ENCODE data around the gene BPHL.
A peak's percentile ranks its signal among the peaks of the same experiment; 100 is the strongest.
"Not testable (repeated sequence)": the region's sequence is repeated elsewhere in the genome, so short reads cannot be mapped to it uniquely, and the experiment has no call there.

BPHL gene

DNA sequence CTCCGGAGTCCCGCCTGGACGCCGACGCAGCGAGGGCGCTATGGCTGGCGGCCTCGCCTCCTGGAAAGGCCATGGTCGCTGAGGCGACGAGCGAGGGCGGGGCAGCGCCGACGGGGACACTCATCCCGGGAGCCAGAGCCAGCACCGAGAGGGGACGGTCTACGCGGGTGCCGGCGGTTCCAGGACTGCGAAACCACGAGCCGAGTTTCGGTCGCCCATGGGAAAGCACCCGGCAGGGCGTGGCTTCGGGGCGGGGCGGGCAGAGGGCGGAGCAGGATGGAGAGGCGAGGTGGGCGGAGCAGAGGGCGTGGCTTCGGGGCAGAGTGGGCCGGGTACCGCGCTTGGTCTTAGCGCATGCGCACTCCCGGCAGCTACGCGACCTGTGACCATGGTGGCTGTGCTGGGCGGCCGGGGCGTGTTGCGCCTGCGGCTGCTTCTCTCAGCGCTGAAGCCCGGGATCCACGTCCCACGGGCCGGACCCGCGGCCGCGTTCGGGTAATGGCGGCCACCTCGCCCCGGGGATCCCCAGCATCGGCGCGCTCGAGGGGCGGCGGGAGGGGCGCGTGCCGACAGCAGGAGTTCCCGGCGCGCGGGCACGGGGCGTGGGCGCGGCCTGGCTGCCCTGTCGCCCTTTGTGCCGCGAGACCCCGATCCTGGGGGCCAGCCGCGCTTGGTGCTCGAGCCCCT lies at the start of gene BPHL:
Gene BPHL (plus strand): TSS at position 359 of the 687 bp plus-strand sequence. CDS start 30 bp downstream, at position 389.
- DNase-seq = peak; percentile 91

DNA sequence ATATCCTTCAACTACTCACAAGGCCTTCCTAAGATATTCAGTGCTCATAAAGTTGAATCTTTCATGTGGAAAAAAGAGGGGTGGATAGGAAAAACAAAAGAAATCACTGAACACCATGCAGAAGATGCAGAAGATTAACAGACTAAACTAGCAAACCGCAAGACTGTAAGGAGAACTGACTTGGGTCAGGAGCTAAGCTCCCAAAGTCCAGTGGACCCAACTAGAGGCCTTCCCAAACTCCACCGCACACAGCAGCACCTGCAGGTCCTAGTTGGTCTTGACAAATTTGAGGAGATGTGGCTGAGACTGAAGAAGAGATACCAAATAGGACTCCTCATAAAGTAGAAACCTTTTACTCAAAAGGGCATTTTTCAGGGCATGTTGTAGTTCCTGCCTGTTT lies 46.9 kb upstream of the BPHL start:
- no peak for DNase-seq

DNA sequence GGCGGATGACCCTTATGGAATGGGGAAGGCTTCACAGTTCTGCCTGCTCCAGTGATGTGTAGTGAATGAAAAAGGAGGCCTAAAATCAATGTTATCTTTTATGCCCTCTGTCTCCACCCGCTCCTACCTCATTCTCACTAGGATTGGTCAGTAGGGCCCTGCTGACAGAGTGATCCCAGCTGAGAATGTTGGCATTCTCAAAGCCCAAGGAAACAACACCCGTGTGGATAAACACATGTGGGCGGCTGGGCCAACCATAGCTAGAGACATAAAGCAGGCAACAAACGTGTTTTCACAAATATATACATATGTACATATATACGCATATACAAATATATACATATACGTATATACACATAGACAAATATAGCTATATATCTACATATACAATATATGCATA lies 45.7 kb upstream of the BPHL start:
- DNase-seq = no peak

DNA sequence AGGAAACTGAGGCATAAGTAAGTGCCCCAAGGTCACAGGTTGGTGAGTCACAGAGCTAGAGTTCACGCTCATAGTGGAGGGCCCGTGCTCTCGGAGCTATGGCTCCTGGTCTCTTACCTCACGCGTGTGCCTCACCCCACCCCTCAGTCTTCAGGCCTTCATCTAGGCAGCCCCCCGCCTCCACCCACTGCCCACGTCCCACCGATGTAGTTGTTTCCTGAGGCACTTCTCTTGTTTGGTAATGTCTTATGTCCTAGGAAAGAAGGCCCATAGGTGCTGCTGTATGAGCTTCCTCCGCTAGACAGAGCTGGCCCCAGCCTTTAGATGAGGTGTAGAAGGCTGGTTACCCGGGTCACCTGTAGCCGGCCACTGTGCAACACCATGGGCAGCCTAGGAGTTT lies 45.1 kb upstream of the BPHL start:
- no peak for DNase-seq

DNA sequence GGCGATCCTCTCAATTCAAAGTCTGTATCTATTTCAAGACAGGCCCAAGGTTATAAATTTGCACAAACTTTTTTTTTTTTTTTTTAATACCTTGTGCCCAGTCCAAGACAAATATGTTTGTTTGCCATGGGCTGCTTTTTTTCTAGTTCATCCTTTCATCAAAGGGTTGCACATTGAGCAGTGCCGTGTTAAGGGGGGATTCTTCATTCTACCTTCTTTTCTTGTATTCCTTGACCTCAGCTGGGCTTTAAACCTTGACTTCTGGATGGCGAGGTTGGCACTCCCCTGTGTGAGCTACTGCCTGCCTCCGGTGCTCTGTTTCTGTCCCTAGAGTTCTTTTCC lies 42.8 kb upstream of the BPHL start:
- no peak for DNase-seq

DNA sequence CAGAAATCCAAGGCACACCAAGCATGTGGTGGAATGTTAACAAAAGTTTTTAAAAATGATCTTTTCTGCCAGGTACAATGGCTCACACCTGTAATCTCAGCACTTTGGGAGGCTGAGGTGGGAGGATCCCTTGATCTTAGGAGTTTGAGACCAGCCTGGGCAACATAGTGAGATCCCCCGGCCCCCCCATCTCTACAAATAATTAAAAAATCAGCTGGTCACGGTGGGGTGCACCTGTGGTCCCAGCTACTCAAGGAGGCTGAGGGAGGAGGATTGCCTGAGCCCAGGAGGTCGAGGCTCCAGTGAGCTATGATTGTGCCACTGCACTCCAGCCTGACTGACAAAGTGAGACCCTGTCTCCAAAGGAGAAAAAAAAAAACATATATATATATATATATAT lies 42.2 kb upstream of the BPHL start:
- no peak for DNase-seq

DNA sequence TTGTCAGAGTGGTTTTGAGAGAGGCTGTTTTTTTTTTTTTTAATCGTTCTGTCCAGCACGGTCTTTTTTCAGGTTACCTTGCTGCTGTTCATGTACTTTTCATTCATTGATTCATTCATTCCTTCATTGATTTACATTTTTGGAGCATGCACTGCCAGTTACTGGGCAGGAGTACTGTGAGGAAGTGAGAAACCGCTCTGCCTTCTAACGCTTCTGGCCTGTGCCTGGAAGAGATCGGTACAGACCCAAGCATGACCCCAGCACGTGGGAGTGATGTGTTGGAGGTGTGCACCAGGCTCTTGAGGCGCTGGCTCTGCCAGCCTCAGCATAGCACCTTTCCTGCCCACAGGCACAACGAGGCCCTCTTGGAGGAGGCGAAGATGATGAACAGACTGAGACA lies 41.1 kb upstream of the BPHL start:
- no peak for DNase-seq

DNA sequence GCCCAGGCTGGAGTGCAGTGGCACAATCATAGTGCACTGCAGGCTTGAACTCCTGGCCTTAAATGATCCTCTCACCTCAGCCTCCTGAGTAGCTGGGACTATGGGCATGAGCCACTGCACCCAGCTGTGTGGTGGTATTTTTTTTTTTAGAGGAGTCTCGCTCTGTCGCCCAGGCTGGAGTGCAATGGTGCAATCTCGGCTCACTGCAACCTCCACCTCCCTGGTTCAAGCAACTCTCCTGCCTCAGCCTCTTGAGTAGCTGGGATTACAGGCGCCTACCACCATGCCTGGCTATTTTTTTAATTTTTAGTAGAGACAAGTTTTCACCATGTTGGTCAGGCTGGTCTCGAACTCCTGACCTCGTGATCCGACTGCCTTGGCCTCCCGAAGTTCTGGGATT lies 39.6 kb upstream of the BPHL start:
- not testable (repeated sequence) for DNase-seq

DNA sequence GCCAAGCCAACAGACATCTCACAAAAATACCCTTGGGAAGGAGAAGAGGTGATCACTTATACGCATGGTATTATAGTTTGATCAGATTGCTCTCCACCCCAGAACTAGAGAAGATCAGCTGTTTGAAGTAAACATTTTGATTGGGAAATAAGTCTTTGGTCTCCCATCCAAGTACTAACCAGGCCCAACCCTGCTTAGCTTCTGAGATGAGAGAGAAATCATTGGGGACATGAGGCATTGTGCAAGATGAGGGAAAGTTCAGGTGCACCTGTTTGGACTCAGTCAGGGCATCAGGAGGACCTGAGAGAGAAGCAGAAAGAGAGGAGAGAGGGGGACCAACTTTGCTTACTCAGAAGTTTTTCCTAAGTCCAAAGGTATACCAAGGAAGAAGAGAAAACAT lies 38.8 kb upstream of the BPHL start:
- no peak for DNase-seq

DNA sequence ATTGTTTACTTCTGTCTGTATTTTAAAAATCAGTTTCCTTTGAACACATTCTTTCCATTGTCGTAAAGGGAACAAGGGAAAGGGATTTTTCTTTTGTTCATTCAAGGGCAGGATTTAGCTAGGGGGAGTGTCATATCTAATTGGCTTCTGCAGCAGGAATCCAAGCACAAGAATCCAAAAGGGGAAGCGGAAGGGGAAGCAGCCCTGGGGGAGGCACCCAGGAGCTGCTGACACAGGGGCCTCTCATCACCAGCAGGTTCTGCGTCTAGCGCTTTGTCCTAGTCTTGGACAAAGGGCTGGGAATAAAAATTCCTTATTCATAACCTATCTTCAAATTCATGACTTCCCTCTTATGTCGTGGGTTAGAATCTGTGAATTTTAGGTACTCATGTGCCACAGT lies 36.6 kb upstream of the BPHL start:
- no peak for DNase-seq

DNA sequence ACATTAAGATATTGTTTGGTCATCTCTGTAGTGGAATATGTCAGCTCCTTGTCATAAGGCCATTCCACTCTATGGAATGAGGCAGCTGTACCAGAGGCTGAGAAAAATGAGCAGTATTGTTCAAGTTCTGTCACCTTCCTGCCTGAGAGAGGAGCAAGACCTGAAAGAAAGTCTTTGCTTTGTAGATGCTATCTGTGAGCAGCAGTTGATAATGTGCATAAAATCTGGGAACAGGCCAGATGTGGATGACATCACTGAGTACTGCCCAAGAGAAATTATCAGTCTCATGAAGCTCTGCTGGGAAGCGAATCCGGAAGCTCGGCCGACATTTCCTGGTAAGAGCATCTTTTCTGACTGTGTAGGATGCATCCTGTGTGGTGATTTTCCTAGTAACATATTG lies 33.4 kb upstream of the BPHL start:
- no peak for DNase-seq

DNA sequence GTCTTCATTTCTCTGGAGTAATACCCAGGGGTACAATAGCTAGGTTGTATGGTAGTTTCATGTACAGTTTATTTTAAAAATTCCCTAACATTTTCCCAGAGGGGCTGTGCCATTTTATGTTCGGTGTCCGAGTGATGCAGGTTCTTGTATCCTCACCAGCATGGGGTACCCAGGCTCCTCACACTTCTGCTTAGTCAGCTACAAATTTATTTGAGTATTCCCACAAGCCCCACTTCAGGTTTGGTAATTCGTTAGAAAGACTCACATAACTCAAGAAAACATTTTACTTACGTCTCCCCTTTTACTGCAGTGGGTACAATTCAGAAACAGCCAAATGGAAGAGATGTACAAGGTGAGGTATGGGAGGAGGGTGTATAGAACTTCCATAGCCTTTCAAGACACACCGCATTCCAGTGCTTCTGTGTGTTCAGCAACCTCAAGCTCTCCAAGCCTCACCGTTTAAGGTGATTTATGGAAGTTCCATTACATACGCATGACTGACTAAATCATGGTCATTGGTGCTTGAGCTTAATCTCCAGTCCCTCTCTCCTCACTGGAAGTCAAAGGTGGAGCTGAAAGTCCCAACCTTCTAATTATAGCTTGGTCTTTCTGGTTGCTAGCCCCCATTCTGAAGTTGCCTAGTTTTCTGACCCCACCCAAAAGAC lies 32.1 kb upstream of the BPHL start:
- DNase-seq = no peak

DNA sequence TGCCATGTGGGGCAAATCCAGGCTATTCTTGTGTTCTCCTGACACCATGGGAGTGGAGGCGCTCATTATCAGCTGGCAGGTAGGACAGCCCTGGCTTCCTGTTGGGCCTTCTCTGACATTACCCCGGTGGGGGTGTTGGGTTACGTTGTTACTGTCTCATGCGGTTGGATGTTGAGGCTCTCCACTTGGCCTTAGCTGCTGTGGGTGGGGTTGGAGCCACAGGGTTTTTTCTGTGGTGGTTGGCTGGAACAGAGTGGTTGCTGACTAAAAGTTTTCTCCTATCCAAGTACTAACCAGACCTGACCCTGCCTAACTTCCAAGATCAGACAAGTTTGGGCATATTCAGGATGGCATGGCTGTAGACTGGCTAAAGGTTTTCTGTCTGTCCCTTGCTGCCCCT lies 30.1 kb upstream of the BPHL start:
- DNase-seq = no peak

DNA sequence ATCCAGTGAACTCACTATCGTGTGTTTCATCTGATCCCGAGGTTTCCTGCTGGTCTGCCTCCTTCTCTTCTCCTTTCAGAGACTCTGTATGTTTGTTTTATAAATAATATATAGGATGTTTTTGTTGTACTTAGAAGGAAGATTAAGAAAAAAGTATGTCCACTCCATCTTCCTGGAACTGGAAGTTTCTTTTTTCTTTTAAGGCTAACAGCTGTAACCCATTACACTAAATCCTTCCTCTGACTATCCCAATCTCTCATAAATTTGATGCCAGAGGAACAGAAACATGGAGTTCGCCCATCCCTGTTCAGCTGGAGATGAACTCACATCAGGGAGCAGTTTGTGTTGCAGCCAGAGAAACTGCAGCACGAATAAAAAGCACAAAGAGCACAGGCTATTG lies 29.5 kb upstream of the BPHL start:
- DNase-seq = no peak

DNA sequence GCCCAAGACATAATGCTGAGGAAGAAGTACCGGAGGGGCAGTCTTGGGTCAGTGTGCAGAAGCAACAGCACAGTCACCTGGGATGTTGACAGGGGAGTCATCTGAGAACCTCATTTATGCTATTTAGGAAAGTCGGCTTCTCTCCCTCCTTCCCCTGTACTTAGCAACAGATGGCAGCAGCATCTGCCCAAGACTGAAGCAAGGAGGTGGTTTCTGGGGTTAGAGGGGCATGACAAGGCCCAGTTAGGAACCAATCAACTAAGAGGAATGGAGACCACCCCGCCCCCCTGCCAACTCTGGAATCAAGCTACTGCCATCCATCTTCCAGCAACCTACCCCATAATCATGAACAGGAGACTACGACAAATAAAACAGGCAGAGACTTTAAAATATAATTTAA lies 28.5 kb upstream of the BPHL start:
- DNase-seq = no peak

DNA sequence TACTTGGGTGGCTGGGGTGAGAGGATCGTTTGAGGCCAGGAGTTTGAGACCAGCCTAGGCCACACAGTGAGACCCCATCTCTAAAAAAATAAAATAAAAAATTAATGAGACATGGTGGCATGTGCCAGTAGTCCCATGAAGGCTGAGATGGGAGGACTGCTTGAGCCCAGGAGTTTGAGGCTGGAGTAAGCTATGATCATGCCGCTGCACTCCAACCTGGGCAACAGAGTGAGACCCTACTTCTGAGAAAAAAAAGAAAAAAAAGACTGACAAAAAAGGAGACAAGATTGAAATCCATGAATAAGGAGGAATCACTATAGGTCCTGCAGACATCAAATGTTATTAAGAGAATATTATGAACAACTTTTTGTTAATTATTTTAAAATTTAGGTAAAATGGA lies 23.7 kb upstream of the BPHL start:
- no peak for DNase-seq

DNA sequence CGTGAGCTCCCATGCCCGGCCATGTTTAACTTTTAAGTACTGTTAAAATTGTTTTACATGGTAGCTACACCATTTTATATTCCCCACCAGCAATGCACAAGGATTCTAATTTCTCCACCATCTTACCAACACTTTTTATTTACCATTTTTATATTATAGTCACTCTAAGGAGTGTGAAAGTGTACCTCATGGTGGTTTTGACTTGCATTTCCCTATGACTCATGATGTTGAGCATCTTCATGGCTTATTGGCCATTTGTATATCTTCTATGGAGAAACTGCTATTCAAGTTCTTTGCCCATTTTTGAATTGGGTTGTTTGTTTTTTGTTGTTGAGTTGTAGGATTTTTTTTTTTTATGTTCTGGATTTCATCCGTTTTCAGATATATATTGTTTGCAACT lies 15.6 kb upstream of the BPHL start:
- DNase-seq = no peak

DNA sequence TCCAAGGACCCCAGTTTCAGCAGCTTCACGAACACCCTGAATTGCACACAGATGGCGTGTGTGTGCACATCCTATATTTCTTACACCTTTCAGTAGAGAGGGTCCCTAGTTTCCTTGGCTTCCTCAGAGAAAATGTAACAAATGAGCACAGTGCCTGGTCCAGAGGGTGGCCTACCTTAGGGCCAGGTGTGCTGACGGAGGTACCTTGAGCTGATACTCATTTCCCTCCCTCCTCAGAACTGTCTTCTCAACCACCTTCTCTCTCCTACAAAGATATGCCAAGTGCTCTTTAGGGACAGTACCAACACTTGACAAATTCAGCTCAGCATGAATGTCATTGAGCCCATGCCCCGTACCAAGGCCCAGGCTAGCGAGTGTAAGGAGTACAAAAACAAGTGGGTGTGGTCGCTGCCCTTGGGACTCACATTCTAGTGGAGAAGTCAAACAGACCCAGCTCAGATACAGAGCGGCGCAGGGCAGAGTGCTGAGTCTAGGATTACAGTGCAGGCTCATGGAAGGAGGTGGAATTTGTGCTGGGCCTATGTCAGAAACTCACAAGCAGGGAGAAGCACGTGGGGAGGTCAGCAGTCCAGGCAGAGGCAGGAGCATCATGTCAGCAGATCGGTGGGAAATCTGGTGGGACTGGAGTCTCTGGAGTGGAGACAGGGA lies 9.6 kb upstream of the BPHL start:
- no peak for DNase-seq

DNA sequence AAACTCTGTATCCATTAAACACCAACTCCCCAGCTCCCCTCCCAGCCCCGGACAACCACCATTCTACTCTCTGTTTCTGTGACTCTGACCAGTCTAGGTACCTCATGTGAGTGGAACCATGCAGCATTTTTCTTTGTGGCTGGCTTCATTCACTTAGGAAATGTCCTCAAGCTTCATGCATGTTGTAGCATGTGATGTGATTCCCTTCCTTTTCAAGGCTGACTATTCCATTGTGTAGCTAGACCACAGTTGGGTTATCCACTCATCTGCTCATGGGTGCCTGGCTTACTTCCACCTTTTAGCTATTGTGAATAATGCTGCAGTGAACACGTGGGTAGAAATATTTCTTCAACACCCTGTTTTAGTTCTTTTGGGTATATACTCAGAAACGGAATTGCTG lies 8.8 kb upstream of the BPHL start:
- DNase-seq = no peak

DNA sequence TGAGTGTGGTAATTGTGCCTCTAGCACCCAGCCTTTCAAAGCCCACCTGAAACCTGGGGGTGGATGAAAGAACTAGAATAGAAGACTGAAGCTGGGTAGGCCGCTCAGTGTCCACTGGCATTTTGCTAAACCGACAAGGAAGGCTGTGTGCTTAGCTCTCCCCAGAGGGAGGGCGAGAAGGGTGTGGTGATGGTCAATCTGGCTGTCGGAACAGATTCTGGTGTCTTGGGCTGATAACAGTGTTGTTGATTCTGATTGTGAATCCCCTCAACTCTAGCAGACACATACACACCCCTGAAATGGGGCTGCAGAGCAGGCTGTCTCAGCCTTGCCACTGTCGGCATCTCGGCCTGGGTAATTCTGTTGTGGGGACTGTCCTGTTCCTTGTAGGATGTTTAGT lies 4.1 kb upstream of the BPHL start:
- DNase-seq = no peak

DNA sequence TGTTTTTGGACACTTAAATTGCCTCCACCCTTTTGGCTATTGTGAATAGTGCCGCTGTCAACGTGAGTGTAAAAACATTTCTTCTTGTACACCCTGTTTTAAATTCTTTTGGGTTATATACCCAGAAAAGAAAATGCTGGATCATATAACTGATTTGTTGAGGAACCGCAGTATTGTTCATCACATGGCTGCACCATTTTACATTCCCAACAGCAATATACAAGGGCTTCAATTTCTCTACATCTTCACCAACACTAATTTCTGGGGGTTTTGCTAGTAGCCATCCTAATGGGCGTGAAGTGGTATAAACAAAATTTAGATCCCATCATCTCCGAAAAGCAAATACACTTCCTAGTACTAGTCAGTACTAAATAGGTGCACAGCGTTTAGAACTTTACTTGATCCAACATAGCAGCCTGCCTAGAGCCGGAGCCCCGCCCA lies 579 bp upstream of the BPHL start:
- no peak for DNase-seq

DNA sequence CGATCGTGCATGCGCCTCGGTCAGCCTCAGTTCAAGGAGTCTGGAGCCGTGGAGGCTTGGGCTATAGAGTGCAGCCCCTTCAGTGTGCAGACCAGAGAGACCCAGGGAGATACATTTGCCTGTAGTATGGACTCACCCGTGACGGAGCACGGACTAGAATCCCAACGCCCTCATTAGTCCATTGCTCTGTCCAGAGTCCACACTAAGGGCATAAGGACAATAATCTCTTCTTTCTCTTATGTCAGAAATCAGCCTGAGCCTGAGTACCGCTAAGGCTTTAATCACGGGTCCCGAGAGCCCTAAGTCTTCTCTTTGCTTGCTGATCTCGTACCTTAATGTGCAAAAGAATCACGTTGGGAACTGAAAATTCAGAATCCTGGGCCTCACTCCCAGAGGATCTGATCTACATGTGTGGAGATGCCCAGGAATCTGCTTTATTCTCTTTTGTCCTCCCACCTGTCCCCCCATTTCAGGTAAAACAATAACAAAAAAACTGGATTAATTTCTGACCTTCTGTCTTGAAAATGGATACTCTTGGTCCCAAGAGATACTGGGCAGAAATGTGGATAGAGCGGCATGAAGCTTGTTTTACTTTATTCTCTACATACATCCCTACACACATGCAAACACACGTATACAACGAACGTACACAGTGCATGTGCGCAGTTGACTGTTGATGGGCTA lies 671 bp downstream of the BPHL start:
- DNase-seq = peak; percentile 41

DNA sequence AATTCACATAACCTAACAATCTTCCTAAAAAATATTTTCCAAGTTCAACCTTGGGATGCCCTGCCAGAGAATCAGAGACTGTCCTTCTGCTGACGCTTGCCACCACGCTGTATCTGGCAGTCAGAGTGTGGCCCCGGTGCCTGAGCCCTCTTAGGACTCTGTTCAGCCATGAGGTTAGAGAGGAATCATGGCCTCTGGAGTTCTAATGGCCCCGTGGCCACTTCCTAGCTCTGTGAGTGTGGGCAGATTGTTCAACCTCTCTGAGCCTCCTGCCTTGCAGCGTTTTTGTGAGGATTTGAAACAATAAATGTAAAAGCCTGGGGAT lies 2.2 kb downstream of the BPHL start:
- DNase-seq = no peak

DNA sequence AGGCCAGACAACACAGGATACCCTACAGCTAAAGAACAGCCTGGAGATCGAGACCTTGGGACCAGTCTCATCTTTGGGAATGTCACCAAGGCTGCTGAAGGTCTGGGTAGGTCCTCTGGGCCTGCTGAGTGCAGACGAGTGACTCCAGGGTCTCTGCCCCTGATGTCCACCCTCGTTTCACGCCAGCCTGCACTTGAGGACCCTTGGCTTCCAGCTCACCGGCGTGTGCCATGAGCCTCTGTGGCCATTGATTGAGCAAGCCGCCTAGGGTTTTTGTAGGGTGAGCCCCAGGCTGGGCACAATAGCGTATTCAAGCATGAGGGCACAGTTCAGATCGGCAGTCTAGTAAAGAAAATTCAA lies 4.3 kb downstream of the BPHL start:
- DNase-seq = no peak
